WTC11 (cell line): ENCODE measurements around the gene PLPP1. TPM values are rescaled to one million over a fixed set of nuclear protein-coding genes. Genes with fewer than 3 reads are reported as not detected.

Source experiments
- ATAC-seq: fragments of 200-7000 bp; cut with Tn5 transposase; 2 replicates; pipeline ENCODE4 v1.10.0; 2021; ENCODE audit warnings: mild to moderate bottlenecking, moderate library complexity
- CTCF ChIA-PET: fragments of 300-600 bp; sonication (Branson Sonifier 250); formaldehyde crosslinking; loops from one replicate; lab custom pipeline; 2021; ENCODE audit warnings: antibody characterized with exemption; lab: Charles Lee
- POLR2A ChIA-PET: fragments of 350-600 bp; sonication (Branson Sonifier 250); formaldehyde crosslinking; loops from one replicate; lab custom pipeline; 2021; ENCODE audit warnings: antibody characterized with exemption; lab: Charles Lee
- DNase-seq: peaks from one replicate; pipeline ENCODE4 v3.0.0; 2021; ENCODE audit warnings: low spot score
- H3K27ac Mint-ChIP-seq: 2 replicates; pipeline ENCODE4 v1.8.0; 2021; ENCODE audit warnings: mixed read lengths
- H3K27me3 Mint-ChIP-seq: 2 replicates; pipeline ENCODE4 v1.8.0; 2021; ENCODE audit warnings: low read depth, mild to moderate bottlenecking, moderate library complexity, mixed read lengths
- H3K36me3 Mint-ChIP-seq: 2 replicates; pipeline ENCODE4 v1.8.0; 2021; ENCODE audit warnings: mixed read lengths
- H3K4me1 Mint-ChIP-seq: 2 replicates; pipeline ENCODE4 v1.8.0; 2022; ENCODE audit warnings: mixed read lengths
- H3K4me3 Mint-ChIP-seq: 2 replicates; pipeline ENCODE4 v1.8.0; 2021; ENCODE audit warnings: mild to moderate bottlenecking, moderate library complexity, mixed read lengths
- H3K9me3 Mint-ChIP-seq: 2 replicates; pipeline ENCODE4 v1.8.0; 2021; ENCODE audit warnings: mixed read lengths
- CREB1 ChIP-seq: sonication (generic); formaldehyde crosslinking; IDR thresholded peaks from 2 replicates; pipeline ENCODE4 v1.8.0; 2023; ENCODE audit warnings: mild to moderate bottlenecking, missing genetic modification reagents
- CREM ChIP-seq: sonication (generic); formaldehyde crosslinking; IDR thresholded peaks from 2 replicates; pipeline ENCODE4 v1.8.1; 2022; ENCODE audit warnings: mild to moderate bottlenecking, missing genetic modification reagents, moderate library complexity
- ELF4 ChIP-seq: sonication (generic); formaldehyde crosslinking; IDR thresholded peaks from 2 replicates; pipeline ENCODE4 v1.8.1; 2022; ENCODE audit warnings: low read depth, mild to moderate bottlenecking, moderate library complexity, missing genetic modification reagents
- ESRRA ChIP-seq: sonication (generic); formaldehyde crosslinking; IDR thresholded peaks from 2 replicates; pipeline ENCODE4 v1.8.1; 2022; ENCODE audit warnings: mild to moderate bottlenecking, missing genetic modification reagents, borderline replicate concordance
- FOXJ3 ChIP-seq: sonication (generic); formaldehyde crosslinking; IDR thresholded peaks from 2 replicates; pipeline ENCODE4 v1.9.0; 2021; ENCODE audit warnings: missing genetic modification reagents, mild to moderate bottlenecking, borderline replicate concordance
- FOXP1 ChIP-seq: sonication (generic); formaldehyde crosslinking; IDR thresholded peaks from 2 replicates; pipeline ENCODE4 v1.8.0; 2022; ENCODE audit warnings: missing genetic modification reagents, mild to moderate bottlenecking, moderate library complexity, borderline replicate concordance
- HMGA2 ChIP-seq: fragments of 250-450 bp; sonication (Bioruptor Pico); IDR thresholded peaks from 2 replicates; pipeline ENCODE4 v1.4.0; 2021; ENCODE audit warnings: mild to moderate bottlenecking, moderate library complexity
- IRF2 ChIP-seq: sonication (generic); formaldehyde crosslinking; IDR thresholded peaks from 2 replicates; pipeline ENCODE4 v1.8.0; 2022; ENCODE audit warnings: low read depth, missing genetic modification reagents, borderline replicate concordance
- JAZF1 ChIP-seq: fragments of 250-450 bp; sonication (Bioruptor Pico); IDR thresholded peaks from 2 replicates; pipeline ENCODE4 v1.9.0; 2021; ENCODE audit warnings: moderate library complexity, mild to moderate bottlenecking, inconsistent platforms
- OVOL2 ChIP-seq: fragments of 250-450 bp; sonication (Bioruptor Pico); IDR thresholded peaks from 2 replicates; pipeline ENCODE4 v1.9.0; 2021; ENCODE audit warnings: mild to moderate bottlenecking, borderline replicate concordance
- TEAD1 ChIP-seq: sonication (generic); formaldehyde crosslinking; IDR thresholded peaks from 2 replicates; pipeline ENCODE4 v1.8.0; 2022; ENCODE audit warnings: mild to moderate bottlenecking, missing genetic modification reagents
- TP53 ChIP-seq: sonication (generic); formaldehyde crosslinking; IDR thresholded peaks from 2 replicates; pipeline ENCODE4 v1.8.1; 2023; ENCODE audit warnings: mild to moderate bottlenecking, missing genetic modification reagents
- ZNF138 ChIP-seq: sonication (generic); formaldehyde crosslinking; conservative IDR thresholded peaks from 2 replicates; pipeline ENCODE4 v1.8.1; 2022; ENCODE audit warnings: mild to moderate bottlenecking, moderate library complexity, missing genetic modification reagents
- ZNF263 ChIP-seq: sonication (generic); formaldehyde crosslinking; IDR thresholded peaks from 2 replicates; pipeline ENCODE4 v1.8.1; 2022; ENCODE audit warnings: low read depth, mild to moderate bottlenecking, moderate library complexity, missing genetic modification reagents
- total RNA-seq: library from RNA; stranded (reverse); gene quantifications from 3 replicates; pipeline ENCODE4 v1.2.3, GENCODE V29; 2021
- TF ChIP-seq, protein P1 (sequence below): sonication (generic); formaldehyde crosslinking; conservative IDR thresholded peaks from 2 replicates; pipeline ENCODE4 v1.8.1; 2023; ENCODE audit warnings: mild to moderate bottlenecking, low read depth, missing genetic modification reagents, moderate library complexity
- TF ChIP-seq, protein P2 (sequence below): sonication (generic); formaldehyde crosslinking; IDR thresholded peaks from 2 replicates; pipeline ENCODE4 v1.8.1; 2022; ENCODE audit warnings: mild to moderate bottlenecking, missing genetic modification reagents, moderate library complexity, borderline replicate concordance
- TF ChIP-seq, protein P3 (sequence below): sonication (generic); formaldehyde crosslinking; IDR thresholded peaks from 2 replicates; pipeline ENCODE4 v1.8.1; 2022; ENCODE audit warnings: mild to moderate bottlenecking, moderate library complexity, missing genetic modification reagents
- TF ChIP-seq, protein P4 (sequence below): sonication (generic); formaldehyde crosslinking; IDR thresholded peaks from 2 replicates; pipeline ENCODE4 v1.8.1; 2023; ENCODE audit warnings: mild to moderate bottlenecking, moderate library complexity, missing genetic modification reagents
- TF ChIP-seq, protein P5 (sequence below): fragments of 250-450 bp; sonication (Bioruptor Pico); IDR thresholded peaks from 2 replicates; pipeline ENCODE4 v1.9.0; 2021; ENCODE audit warnings: mild to moderate bottlenecking, borderline replicate concordance
- TF ChIP-seq, protein P6 (sequence below): sonication (generic); formaldehyde crosslinking; IDR thresholded peaks from 2 replicates; pipeline ENCODE4 v1.8.0; 2022; ENCODE audit warnings: mild to moderate bottlenecking, missing genetic modification reagents

PLPP1 gene
- total RNA-seq, 1 experiment from 2014 or later: 43.2 TPM

DNA sequence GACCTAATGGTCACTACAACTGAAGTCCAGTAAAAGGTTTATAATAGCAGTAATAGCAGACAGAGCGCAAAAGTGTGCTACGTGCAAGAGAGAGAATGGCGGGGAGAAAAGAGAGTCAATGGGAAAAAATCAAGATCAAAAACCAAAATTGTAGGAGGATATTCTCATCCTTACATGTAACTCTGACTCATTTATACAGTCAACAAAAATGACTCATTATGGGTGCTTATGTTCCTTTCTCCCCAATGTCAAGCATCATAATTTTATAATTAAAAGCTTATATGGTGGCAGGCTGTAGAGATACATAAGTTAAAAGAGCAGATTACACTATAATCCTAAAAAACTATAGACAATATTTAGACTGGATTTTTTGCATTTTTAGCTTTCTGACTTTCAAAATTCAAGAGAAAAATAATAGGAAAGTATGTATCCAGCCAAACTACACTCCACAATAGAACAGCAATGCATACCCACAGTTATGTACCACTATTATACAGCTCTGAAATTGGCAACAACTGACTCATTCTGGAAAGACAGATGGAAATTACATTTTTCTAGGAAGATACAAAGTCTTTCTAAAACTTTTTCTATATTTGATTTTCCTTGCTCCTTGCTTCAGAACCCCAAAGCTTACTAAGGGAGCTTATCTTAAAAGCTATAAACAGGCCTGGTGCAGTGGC is 78.4 kb downstream of the PLPP1 start:
- Mint-ChIP-seq H3K4me3 (no peak overlapping the region), H3K36me3 (0 out of 2 replicates have a peak, but pooled peaks cover 3% of the 10 kb centered on the region), H3K27me3 (no peaks in the 10 kb centered on the region), H3K27ac (no peak overlapping the region), H3K9me3 (no peaks in the 10 kb centered on the region), H3K4me1 (peaks cover 40% of the 10 kb centered on the region)
- ChIA-PET CTCF (no interaction called here), POLR2A (no interaction called here)
- no peak for DNase-seq
- TF ChIP-seq JAZF1 (CRISPR knock-in tag): no peak
- TF ChIP-seq, protein P1, sequence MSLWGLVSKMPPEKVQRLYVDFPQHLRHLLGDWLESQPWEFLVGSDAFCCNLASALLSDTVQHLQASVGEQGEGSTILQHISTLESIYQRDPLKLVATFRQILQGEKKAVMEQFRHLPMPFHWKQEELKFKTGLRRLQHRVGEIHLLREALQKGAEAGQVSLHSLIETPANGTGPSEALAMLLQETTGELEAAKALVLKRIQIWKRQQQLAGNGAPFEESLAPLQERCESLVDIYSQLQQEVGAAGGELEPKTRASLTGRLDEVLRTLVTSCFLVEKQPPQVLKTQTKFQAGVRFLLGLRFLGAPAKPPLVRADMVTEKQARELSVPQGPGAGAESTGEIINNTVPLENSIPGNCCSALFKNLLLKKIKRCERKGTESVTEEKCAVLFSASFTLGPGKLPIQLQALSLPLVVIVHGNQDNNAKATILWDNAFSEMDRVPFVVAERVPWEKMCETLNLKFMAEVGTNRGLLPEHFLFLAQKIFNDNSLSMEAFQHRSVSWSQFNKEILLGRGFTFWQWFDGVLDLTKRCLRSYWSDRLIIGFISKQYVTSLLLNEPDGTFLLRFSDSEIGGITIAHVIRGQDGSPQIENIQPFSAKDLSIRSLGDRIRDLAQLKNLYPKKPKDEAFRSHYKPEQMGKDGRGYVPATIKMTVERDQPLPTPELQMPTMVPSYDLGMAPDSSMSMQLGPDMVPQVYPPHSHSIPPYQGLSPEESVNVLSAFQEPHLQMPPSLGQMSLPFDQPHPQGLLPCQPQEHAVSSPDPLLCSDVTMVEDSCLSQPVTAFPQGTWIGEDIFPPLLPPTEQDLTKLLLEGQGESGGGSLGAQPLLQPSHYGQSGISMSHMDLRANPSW (CRISPR knock-in tag): no peak
- TF ChIP-seq ZNF263: no peak
- TF ChIP-seq, protein P2, sequence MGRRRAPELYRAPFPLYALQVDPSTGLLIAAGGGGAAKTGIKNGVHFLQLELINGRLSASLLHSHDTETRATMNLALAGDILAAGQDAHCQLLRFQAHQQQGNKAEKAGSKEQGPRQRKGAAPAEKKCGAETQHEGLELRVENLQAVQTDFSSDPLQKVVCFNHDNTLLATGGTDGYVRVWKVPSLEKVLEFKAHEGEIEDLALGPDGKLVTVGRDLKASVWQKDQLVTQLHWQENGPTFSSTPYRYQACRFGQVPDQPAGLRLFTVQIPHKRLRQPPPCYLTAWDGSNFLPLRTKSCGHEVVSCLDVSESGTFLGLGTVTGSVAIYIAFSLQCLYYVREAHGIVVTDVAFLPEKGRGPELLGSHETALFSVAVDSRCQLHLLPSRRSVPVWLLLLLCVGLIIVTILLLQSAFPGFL (CRISPR knock-in tag): no peak
- TF ChIP-seq FOXP1 (CRISPR knock-in tag): no peak
- no peak for TF ChIP-seq HMGA2
- no peak for TF ChIP-seq CREM (CRISPR knock-in tag)
- TF ChIP-seq ELF4 (CRISPR knock-in tag): no peak
- TF ChIP-seq, protein P3, sequence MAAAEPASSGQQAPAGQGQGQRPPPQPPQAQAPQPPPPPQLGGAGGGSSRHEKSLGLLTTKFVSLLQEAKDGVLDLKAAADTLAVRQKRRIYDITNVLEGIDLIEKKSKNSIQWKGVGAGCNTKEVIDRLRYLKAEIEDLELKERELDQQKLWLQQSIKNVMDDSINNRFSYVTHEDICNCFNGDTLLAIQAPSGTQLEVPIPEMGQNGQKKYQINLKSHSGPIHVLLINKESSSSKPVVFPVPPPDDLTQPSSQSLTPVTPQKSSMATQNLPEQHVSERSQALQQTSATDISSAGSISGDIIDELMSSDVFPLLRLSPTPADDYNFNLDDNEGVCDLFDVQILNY: no peak
- no peak for TF ChIP-seq FOXJ3 (CRISPR knock-in tag)
- TF ChIP-seq, protein P4, sequence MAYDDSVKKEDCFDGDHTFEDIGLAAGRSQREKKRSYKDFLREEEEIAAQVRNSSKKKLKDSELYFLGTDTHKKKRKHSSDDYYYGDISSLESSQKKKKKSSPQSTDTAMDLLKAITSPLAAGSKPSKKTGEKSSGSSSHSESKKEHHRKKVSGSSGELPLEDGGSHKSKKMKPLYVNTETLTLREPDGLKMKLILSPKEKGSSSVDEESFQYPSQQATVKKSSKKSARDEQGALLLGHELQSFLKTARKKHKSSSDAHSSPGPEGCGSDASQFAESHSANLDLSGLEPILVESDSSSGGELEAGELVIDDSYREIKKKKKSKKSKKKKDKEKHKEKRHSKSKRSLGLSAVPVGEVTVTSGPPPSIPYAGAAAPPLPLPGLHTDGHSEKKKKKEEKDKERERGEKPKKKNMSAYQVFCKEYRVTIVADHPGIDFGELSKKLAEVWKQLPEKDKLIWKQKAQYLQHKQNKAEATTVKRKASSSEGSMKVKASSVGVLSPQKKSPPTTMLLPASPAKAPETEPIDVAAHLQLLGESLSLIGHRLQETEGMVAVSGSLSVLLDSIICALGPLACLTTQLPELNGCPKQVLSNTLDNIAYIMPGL (CRISPR knock-in tag): no peak
- ATAC-seq: no peak

DNA sequence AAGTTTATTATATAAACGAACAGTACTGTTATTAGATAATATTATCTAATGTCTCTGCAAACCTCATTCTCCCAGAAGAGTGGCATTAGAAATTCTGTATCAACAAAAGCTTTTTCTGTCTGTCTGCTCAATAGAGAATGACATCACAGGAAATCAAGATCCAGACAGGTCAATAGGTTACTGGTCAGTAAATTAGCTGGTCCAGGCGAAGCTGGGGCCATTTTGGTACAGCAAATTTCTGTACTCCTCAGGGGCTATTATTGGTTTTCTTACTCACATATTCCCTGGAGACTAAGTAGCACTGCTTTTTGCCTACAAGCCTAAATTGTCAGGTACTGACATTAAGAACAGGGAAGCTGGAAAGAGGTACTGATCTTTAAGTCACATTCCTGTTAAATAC is 80.5 kb downstream of the PLPP1 start:
- Mint-ChIP-seq H3K36me3 (0 out of 2 replicates have a peak, but pooled peaks cover 3% of the 10 kb centered on the region), H3K4me1 (peaks cover 38% of the 10 kb centered on the region), H3K9me3 (no peaks in the 10 kb centered on the region), H3K4me3 (no peak overlapping the region), H3K27ac (no peak overlapping the region), H3K27me3 (no peaks in the 10 kb centered on the region)
- ATAC-seq (no peak), DNase-seq (no peak)
- ChIA-PET POLR2A (interaction anchor here (0.6 kb wide), 1 partner anchor 10 kb away, joined by 5 read pairs; no protein-coding TSS in a partner anchor), CTCF (no interaction called here)
- TF ChIP-seq, protein P5, sequence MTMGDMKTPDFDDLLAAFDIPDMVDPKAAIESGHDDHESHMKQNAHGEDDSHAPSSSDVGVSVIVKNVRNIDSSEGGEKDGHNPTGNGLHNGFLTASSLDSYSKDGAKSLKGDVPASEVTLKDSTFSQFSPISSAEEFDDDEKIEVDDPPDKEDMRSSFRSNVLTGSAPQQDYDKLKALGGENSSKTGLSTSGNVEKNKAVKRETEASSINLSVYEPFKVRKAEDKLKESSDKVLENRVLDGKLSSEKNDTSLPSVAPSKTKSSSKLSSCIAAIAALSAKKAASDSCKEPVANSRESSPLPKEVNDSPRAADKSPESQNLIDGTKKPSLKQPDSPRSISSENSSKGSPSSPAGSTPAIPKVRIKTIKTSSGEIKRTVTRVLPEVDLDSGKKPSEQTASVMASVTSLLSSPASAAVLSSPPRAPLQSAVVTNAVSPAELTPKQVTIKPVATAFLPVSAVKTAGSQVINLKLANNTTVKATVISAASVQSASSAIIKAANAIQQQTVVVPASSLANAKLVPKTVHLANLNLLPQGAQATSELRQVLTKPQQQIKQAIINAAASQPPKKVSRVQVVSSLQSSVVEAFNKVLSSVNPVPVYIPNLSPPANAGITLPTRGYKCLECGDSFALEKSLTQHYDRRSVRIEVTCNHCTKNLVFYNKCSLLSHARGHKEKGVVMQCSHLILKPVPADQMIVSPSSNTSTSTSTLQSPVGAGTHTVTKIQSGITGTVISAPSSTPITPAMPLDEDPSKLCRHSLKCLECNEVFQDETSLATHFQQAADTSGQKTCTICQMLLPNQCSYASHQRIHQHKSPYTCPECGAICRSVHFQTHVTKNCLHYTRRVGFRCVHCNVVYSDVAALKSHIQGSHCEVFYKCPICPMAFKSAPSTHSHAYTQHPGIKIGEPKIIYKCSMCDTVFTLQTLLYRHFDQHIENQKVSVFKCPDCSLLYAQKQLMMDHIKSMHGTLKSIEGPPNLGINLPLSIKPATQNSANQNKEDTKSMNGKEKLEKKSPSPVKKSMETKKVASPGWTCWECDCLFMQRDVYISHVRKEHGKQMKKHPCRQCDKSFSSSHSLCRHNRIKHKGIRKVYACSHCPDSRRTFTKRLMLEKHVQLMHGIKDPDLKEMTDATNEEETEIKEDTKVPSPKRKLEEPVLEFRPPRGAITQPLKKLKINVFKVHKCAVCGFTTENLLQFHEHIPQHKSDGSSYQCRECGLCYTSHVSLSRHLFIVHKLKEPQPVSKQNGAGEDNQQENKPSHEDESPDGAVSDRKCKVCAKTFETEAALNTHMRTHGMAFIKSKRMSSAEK: no peak
- TF ChIP-seq, protein P6, sequence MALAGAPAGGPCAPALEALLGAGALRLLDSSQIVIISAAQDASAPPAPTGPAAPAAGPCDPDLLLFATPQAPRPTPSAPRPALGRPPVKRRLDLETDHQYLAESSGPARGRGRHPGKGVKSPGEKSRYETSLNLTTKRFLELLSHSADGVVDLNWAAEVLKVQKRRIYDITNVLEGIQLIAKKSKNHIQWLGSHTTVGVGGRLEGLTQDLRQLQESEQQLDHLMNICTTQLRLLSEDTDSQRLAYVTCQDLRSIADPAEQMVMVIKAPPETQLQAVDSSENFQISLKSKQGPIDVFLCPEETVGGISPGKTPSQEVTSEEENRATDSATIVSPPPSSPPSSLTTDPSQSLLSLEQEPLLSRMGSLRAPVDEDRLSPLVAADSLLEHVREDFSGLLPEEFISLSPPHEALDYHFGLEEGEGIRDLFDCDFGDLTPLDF (CRISPR knock-in tag): no peak
- TF ChIP-seq ZNF263 (no peak), TP53 (no peak), ESRRA (CRISPR knock-in tag) (no peak), TEAD1 (no peak), CREB1 (CRISPR knock-in tag) (no peak), ZNF138 (CRISPR knock-in tag) (no peak), IRF2 (no peak), OVOL2 (CRISPR knock-in tag) (no peak)
